GM12892 (cell line): ENCODE data around the gene TTLL8.

Experiments used
- POLR2A ChIP-seq: IDR thresholded peaks from 2 replicates; pipeline ENCODE4 v1.6.1; 2011; ENCODE audit warnings: low read depth, low read length, control low read depth
- TAF1 ChIP-seq: IDR thresholded peaks from 2 replicates; pipeline ENCODE4 v1.6.1; 2011; ENCODE audit warnings: low read depth, mild to moderate bottlenecking, control low read depth, low read length, borderline replicate concordance

DNA sequence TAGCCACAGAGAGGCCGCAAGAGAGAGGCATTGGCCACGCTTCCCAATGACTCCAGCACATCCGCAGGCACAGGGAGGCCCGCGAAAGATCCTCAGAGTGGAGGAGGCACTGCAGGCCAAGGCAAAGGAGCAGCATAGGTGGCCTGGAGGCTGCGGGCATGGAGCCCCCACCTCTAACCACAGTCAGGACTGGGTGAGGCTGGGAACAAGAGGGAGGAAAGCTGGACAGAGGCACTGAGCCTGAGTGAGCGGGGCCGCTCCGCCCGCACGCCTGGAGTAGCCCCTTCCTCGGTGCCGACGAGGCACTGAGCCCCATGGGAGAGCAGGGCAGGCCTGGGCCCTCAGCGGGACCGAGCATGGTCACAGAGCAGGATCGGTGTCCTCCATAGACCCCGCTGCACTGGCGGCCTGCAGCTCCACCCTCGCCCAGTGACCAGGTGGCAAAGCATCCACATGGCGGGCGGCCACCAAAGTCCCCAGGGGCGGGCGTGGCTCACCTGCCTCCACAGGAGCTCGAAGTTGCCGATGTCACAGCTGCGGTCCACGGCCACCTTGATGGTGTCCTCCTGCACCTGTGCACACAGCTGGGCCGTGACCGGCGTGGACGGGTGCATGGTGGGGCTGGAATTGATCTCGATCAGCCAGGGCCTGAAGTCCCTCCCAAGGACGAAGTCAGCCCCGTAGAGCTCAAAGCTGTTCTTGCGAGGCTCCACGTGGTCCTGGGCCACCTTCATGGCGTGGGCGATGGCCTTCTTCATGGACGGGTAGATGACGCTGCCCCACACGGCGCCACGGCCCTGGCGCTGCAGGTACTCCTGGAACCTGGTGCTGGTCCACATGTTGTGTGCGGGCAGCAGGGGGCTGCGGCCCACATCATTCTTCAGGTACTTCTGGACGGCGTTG lies 26.7 kb downstream of the TTLL8 start:
- TF ChIP-seq TAF1, result no peak
- TF ChIP-seq POLR2A, result no peak
